Heart left ventricle (tissue), 16 donors: ENCODE results near the gene ANKRD40CL. TPM values are rescaled to one million over a fixed set of nuclear protein-coding genes. Genes with fewer than 3 reads are reported as not detected.

ENCODE experiments used
- ATAC-seq, 4 donors: fragments of 200-7000 bp; cut with Tn5 transposase; one replicate each; pipeline ENCODE4 v1.9.1; 2020 to 2022; ENCODE audit warnings: moderate library complexity in 4 of 4, mild to moderate bottlenecking in 3 of 4, moderate number of reproducible peaks in 1 of 4
- DNase-seq, 5 donors: peaks; one replicate each; pipeline ENCODE4 v3.0.0-alpha.2; 2020
- H3K27ac ChIP-seq, 12 donors: fragments of 200-600 bp; sonication (generic) in 4 of 12; one replicate each; pipeline versions ENCODE4 v1.5.0 to v1.8.0; 2016 to 2022; ENCODE audit warnings: mild to moderate bottlenecking in 2 of 12
- H3K27me3 ChIP-seq, 9 donors: fragments of 200-600 bp; sonication (generic) in 2 of 9; one replicate each; pipeline versions ENCODE4 v1.5.1 to v1.8.0; 2016 to 2022; ENCODE audit warnings: mild to moderate bottlenecking in 3 of 9
- H3K36me3 ChIP-seq, 9 donors: fragments of 200-600 bp; sonication (generic) in 2 of 9; one replicate each; pipeline versions ENCODE4 v1.5.0 to v1.8.0; 2018 to 2022; ENCODE audit warnings: mild to moderate bottlenecking in 2 of 9
- H3K4me1 ChIP-seq, 12 donors: fragments of 200-600 bp; sonication (generic) in 4 of 12; one replicate each; pipeline versions ENCODE4 v1.5.0 to v1.8.0; 2016 to 2022; ENCODE audit warnings: mild to moderate bottlenecking in 3 of 12
- H3K4me3 ChIP-seq, 12 donors: fragments of 200-600 bp; sonication (generic) in 4 of 12; one replicate each; pipeline versions ENCODE4 v1.5.0 to v1.8.0; 2017 to 2022; ENCODE audit warnings: mild to moderate bottlenecking in 9 of 12, moderate library complexity in 4 of 12
- H3K9me3 ChIP-seq, 12 donors: fragments of 200-600 bp; sonication (generic) in 4 of 12; one replicate each; pipeline versions ENCODE4 v1.5.0 to v1.8.0; 2016 to 2022; ENCODE audit warnings: mild to moderate bottlenecking in 1 of 12
- POLR2A ChIP-seq, 2 donors: fragments of 450-650 bp; IDR thresholded peaks; one replicate each; pipeline ENCODE4 v1.6.1; 2017; ENCODE audit warnings: antibody characterized with exemption in 2 of 2, mild to moderate bottlenecking in 2 of 2, moderate library complexity in 2 of 2
- WGBS, 4 donors: extraction: QIAGEN DNeasy Blood & Tissue Kit in 2 of 4; methylation state at CpG; one replicate each; pipeline versions ENCODE4 v1.1.5 to v1.1.7; 2013 to 2018; 5-methylcytosine and 5-hydroxymethylcytosine counted together
- intact Hi-C, 10 donors: fragments of 100-400 bp; cut with DNase I; formaldehyde crosslinking; loops; one replicate each; pipeline versions ENCODE4 v1.11.1 to v1.14.2; 2022
- polyA plus RNA-seq, 2 donors: library from polyadenylated mRNA; stranded (reverse); fragments of 200-250 nt; gene quantifications; one replicate each; pipeline ENCODE4 v1.2.3, GENCODE V29; 2013
- total RNA-seq, 9 donors: library from RNA; depleted of rRNA in 2 of 9; stranded (reverse); fragments of >200 nt in 2 of 9; fragmentation: NEBNext Ultra II Directional in 3 of 9; extraction: Animal tissue kit (Norgen Biotek cat#: 25700) in 3 of 9; gene quantifications; one replicate each; pipeline versions ENCODE4 v1.1.0 to v1.2.4, GENCODE V29; 2016 to 2023
- TF ChIP-seq, protein P1 (sequence below), 12 donors: fragments of 200-600 bp; sonication (generic) in 4 of 12; IDR thresholded peaks; one replicate each; pipeline versions ENCODE4 v1.5.0 to v1.8.0; 2018 to 2022; ENCODE audit warnings: antibody characterized with exemption in 12 of 12, mild to moderate bottlenecking in 5 of 12
- donor health status: ischemic (EF 13 %, LVEDD 7.1; RV severe dilation, severe dysfunction).
- donor health status: healthy with polysubstance abuse.
- donor health status: DM: no; HTN: yes; CAD: no.
- donor health status: DM: no; HTN: no; CAD: no.
- donor health status: ischemic (EF 25% LVEDD 6.9; RV normal size, moderate dysfunction).
- donor health status: ischemic (EF 25% LVEDD 5.7; RV mildly dilated, moderate dysfunction).
- donor health status: healthy.
- donor health status: DM: yes; HTN: yes; CAD: no.
- donor health status: ischemic (EF 35%, LVEDD 5.7; RV mildly dilated, moderate dysfunction).
- donor health status: nonischemic (EF 11% LVEDD 7.7; RV severe dilation, severe dysfunction).
- donor health status: DM: yes; HTN: yes; CAD: no.
- donor health status: PGD.
- donor health status: ischemic (EF 29% LVEDD 5.4; RV normal size, mild dysfunction).
- donor health status: nonischemic (EF 23%, LVEDD 6.1; RV moderate dilation, normal function).

The ANKRD40CL gene
- total and polyA plus RNA-seq, 11 donors, result not detected

GRCh38 chr17:50774225-50774803 is 7.0 kb upstream of the ANKRD40CL start:
- intact Hi-C loops, result no loop called here
- H3K4me1 ChIP-seq, result no peaks in the 10 kb centered on the region
- no peak overlapping the region for H3K4me3 ChIP-seq
- ATAC-seq (no peak), DNase-seq (no peak)
- no peaks in the 10 kb centered on the region for H3K9me3 ChIP-seq
- H3K27me3 ChIP-seq, result no peaks in the 10 kb centered on the region
- no peak overlapping the region for H3K27ac ChIP-seq
- H3K36me3 ChIP-seq, result no peaks in the 10 kb centered on the region
- no peak for TF ChIP-seq POLR2A (IDR thresholded peaks at IDR 0.05)
- TF ChIP-seq, protein P1, sequence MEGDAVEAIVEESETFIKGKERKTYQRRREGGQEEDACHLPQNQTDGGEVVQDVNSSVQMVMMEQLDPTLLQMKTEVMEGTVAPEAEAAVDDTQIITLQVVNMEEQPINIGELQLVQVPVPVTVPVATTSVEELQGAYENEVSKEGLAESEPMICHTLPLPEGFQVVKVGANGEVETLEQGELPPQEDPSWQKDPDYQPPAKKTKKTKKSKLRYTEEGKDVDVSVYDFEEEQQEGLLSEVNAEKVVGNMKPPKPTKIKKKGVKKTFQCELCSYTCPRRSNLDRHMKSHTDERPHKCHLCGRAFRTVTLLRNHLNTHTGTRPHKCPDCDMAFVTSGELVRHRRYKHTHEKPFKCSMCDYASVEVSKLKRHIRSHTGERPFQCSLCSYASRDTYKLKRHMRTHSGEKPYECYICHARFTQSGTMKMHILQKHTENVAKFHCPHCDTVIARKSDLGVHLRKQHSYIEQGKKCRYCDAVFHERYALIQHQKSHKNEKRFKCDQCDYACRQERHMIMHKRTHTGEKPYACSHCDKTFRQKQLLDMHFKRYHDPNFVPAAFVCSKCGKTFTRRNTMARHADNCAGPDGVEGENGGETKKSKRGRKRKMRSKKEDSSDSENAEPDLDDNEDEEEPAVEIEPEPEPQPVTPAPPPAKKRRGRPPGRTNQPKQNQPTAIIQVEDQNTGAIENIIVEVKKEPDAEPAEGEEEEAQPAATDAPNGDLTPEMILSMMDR (IDR thresholded peaks at IDR 0.05), result no peak
- WGBS, 4 donors, result 85 to 91% (median 87%) methylated on average over 7 of the region's 7 CpGs

DNA sequence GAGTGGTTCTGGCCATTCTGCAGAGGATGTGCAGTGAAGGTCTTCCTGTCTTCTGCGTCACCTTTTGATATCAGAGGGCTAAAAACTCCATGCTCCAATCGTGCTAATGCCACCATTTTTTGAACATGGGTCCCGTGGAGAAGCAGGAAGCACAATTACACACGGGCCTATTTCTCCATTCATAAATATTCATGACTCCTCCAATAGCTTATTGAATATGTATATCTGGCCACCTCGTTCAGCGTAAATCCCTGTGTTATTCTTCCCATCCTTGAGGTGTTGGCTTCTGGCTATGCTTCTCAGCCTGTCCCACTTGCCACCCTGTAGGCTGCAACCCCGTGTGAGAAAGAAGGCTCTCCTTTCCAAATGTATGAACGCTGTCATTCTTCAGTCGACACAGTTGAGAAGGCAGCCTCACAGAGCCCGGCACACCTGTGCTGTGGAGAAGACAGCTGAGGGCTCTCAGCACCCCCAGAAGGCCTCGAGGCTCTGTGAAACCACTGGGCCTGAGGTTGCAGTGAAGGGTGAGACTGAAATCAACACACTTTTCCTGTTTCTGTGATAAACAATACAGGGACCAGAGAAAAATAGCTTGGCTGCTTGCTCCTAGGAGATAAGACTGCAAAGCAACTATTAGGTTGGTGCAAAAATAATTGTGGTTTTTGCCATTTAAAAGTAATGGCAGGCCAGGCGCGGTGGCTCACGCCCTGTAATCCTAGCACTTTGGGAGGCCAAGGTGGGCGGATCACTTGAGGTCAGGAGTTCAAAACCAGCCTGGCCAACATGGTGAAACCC is 4.9 kb upstream of the ANKRD40CL start:
- Histone ChIP-seq H3K36me3 (no peaks in the 10 kb centered on the region), H3K27ac (no peak overlapping the region), H3K9me3 (no peaks in the 10 kb centered on the region), H3K4me1 (no peaks in the 10 kb centered on the region), H3K27me3 (no peaks in the 10 kb centered on the region), H3K4me3 (no peak overlapping the region)
- no peak for DNase-seq
- intact Hi-C loops, result no loop called here
- no peak for TF ChIP-seq POLR2A (IDR thresholded peaks at IDR 0.05)
- TF ChIP-seq, protein P1 (IDR thresholded peaks at IDR 0.05), result no peak
- WGBS, 4 donors, result 70 to 75% (median 74%) methylated on average over 15 of the region's 15 CpGs
- ATAC-seq, result no peak

DNA sequence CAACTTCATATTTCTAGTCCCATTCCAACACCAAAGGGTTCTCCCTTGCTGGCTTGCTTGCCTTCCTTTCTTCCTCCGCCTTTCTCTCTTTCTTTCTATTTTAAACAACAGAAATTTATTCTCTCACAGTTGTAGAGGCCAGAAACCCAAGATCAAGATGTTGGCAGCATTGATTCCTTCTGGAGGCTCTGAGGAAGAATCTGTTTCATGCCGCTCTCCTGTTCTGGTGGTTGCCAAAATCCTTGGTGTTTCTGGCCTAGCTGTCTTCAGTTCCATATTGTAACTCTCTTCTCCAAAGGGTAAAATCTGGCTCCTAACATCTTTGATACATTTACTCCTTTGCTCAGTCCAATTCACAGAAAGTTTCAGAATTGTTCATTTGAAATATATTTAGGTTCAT is 3.0 kb upstream of the ANKRD40CL start:
- Histone ChIP-seq H3K4me1 (peaks cover 0 to 11% (median 1%) of the 10 kb centered on the region in 12 donors), H3K27ac (no peak overlapping the region), H3K9me3 (no peaks in the 10 kb centered on the region), H3K4me3 (no peak overlapping the region), H3K36me3 (no peaks in the 10 kb centered on the region), H3K27me3 (no peaks in the 10 kb centered on the region)
- intact Hi-C loops, result no loop called here
- DNase-seq (no peak), ATAC-seq (no peak)
- WGBS, 4 donors, result 95 to 100% (median 95%) methylated on average over 2 of the region's 2 CpGs
- TF ChIP-seq POLR2A (IDR thresholded peaks at IDR 0.05), result no peak
- TF ChIP-seq, protein P1 (IDR thresholded peaks at IDR 0.05), result no peak

GRCh38 chr17:50769884-50770283 is 2.6 kb upstream of the ANKRD40CL start:
- ATAC-seq (no peak), DNase-seq (no peak)
- Histone ChIP-seq H3K27ac (no peak overlapping the region), H3K36me3 (no peaks in the 10 kb centered on the region), H3K4me3 (no peak overlapping the region), H3K27me3 (no peaks in the 10 kb centered on the region), H3K4me1 (peaks cover 0 to 16% (median 4%) of the 10 kb centered on the region in 12 donors), H3K9me3 (no peaks in the 10 kb centered on the region)
- WGBS, 4 donors, result 91 to 94% (median 93%) methylated on average over 8 of the region's 8 CpGs
- intact Hi-C loops, result no loop called here
- TF ChIP-seq, protein P1 (IDR thresholded peaks at IDR 0.05), result no peak
- no peak for TF ChIP-seq POLR2A (IDR thresholded peaks at IDR 0.05)
